HG02970 (cell line): ENCODE measurements around the gene TBC1D22A.

ENCODE experiments used
- ATAC-seq: cut with Tn5 transposase; IDR thresholded peaks from one replicate; pipeline ENCODE4 v1.9.1; 2021; ENCODE audit warnings: mild to moderate bottlenecking, moderate library complexity, moderate number of reproducible peaks; ENCODE audit not compliant: unreplicated experiment, low FRiP score

TBC1D22A gene

DNA sequence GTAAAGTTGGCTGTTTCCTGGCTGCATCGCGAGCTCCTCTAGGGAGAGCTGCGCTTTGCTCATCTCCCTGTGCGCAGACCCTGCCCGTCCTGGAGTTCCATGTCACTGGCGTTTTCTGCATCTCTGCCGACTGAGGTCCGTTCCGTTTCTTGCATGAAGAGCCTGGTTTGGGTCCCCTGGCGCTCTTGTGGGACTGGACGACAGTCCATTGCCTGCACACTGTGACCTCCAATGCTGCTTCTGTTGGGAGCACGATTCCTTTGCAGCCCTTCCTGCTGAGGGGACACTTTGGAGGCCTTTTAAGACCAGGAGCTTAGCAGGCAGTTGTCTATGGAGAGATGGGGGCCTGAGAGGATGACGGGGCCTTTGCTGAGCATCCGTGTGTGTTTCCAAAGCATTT, 90.3 kb downstream of the TBC1D22A start:
- ATAC-seq = no peak

DNA sequence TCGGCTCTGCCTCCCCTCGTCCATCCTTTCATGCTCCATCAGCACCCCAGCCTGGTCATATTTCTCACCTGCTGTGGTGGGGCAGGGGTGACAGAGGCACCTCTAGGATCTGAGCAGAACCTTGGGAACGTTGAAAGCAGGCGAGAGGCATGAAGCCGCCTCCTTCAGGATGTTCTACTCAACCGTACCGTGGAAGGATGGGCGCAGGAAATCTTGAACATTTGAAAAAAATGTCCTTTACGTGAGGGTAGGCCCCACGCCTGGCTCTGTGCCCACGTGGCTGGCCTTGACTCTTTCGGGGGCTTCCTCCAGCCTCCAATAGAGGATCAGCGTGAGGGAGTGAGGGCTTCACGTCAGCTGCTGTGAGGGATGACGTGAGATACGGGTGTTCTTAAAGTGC, 90.7 kb downstream of the TBC1D22A start:
- ATAC-seq = no peak

DNA sequence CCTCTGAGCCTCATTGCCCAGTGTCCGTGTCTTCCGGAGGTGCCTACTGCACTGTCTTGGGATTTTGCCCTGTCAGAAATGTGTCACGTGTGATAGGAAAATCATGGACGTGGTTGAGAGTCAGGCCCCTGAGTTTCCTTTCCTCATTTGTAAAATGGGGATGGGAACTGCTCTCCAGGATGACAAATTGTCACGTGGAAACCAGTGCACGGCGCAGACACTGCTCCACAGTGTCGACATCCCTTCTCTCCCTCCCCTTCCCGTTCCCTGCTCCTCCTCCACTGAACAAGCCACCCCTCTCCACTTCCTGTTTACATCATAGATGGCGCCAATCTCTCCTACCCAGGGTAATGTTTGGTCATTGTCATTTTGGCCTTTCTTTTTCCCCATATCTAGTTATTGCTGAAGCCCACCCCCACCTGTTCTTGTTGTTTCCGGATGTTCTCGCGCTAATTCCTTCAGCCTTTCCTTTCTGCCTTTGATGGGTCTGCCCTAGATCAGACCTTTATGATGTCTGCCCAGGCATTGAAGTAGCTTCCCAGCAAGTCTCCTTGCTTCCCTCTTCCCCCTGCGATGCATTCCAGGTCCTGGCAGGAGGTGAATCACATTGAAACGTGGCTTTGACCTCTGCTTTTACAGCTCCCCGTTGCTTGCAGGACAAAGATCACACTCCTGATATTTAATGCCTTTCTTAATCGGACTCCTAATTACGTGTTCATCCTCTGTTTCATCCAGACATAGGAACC, 91.8 kb downstream of the TBC1D22A start:
- no peak for ATAC-seq

DNA sequence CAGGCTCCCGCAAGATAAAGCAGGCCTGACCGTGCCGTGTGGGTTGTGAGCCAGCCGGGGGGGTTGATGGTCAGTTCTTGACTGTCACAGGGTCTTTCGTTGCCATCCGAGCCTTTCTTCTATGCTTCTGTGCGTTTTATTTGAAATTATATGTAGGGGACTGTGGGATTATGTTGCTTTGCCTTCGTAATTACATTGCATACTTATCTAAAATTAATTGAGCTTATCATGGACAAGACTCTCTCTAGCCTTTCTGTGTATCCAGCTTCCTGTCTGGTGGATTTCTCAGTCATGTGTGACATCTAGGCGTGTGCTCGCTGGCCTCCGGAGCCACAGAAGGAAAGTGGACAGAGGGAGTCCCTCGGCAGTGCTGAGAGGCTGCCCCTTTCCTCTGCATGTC, 93.2 kb downstream of the TBC1D22A start:
- no peak for ATAC-seq

DNA sequence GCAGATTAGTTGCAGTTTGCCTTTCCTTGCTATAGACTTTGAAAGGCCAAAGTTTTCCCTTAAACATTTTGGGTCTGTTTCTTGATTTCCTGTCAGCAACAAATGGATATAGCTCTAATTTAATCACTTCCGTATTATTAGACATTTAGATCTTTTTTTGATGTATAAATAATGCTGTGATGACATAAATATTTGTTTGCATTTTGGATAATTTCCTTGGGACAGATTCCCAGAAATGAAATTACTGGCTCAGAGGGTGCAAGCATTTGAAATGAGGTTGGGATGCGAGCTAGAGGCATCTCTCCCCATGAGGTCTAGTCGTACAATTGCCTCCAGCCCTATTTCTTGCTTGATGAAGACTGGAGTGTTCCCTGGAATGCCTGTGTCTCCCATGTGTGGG, 94.2 kb downstream of the TBC1D22A start:
- no peak for ATAC-seq

DNA sequence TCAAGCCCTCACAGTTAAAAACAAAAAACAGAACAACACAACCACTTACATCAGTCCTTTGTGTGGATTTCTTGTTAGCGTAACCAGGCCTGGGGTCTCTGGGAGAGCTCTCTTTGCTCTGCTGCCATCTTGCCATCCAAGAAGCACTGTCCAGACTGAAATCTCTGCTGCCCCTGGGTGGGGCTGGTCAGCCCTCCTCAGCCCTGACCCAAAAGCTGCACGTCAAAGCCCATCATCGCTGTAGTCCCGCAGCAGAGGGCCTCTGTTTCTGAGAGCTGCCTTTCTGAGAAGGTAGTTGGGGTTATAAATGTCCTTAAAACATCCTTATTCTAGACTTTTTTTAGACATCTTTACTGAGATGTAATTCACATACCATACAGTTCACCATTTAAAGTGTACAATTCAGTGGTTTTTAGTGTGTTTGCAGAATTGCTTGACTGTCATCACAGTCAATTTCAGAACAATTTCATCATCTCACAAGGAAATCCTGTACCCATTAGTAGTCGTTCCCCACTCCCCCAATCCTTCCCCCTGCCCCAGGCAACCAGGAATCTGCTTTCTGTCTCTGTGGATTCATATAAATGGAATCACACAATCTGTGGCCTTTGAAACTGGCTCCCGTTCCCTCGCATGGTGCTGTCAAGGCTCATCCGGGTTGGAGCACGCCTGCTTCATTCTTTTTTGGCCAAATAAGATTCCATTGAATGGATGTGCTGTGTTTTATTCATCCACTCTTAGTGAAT, 94.9 kb downstream of the TBC1D22A start:
- no peak for ATAC-seq

DNA sequence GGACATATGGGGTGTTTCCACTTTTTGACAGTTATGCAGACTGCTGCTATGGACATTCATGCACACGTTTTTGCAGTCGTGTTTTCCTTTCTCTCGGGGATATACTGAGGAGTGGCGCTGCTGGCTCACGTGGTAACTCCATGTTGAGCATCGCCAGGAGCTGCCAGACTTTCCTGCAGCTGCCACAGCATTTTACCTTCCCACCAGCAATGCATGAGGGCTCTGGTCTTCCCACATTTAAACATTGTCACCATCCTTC, 95.4 kb downstream of the TBC1D22A start:
- no peak for ATAC-seq

DNA sequence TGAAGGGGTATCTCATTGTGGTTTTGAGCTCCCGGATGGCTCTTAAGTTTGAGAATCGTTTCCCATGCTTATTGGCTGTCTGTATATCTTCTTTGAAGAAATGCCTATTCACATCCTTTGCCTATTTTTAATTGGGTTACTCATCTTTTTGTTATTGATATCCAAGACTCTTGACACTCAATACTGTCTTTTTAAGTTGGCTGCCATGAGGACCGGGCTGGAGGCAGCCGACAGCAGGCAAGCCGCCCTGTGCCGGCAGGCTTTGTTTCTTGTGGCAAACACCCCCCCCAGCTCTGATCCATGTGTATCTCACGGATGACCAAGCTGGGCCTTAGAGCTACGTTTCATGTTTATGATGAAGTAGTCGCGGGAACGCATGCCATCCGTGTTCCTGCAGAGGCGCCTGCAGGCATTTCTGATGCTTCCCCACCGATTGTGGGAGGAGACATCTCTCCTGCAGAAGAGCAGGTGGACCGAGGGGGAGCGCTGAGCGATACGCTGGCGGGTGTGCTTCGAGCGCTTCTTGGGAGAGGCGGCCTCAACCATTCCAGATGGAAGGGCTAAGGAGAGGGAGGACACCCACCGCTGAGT, 95.8 kb downstream of the TBC1D22A start:
- ATAC-seq = no peak

DNA sequence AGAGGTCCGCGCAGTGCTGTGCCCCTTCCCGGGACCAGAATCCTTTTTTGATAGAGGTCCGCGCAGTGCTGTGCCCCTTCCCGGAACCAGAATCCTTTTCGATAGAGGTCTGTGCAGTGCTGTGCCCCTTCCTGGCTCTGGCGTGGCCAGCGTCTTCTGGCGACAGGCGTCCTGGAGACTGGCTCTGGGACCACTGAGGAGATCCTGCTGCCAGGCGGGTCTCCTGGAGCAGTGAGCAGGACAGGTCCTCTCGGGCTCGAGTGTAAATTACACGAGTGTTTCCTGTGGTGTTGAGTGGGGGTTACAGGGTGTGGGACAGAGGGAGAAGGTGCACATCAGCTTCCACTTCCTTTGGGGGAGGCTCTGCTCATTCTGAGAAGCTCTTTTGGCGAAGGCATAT, 98.1 kb downstream of the TBC1D22A start:
- no peak for ATAC-seq

DNA sequence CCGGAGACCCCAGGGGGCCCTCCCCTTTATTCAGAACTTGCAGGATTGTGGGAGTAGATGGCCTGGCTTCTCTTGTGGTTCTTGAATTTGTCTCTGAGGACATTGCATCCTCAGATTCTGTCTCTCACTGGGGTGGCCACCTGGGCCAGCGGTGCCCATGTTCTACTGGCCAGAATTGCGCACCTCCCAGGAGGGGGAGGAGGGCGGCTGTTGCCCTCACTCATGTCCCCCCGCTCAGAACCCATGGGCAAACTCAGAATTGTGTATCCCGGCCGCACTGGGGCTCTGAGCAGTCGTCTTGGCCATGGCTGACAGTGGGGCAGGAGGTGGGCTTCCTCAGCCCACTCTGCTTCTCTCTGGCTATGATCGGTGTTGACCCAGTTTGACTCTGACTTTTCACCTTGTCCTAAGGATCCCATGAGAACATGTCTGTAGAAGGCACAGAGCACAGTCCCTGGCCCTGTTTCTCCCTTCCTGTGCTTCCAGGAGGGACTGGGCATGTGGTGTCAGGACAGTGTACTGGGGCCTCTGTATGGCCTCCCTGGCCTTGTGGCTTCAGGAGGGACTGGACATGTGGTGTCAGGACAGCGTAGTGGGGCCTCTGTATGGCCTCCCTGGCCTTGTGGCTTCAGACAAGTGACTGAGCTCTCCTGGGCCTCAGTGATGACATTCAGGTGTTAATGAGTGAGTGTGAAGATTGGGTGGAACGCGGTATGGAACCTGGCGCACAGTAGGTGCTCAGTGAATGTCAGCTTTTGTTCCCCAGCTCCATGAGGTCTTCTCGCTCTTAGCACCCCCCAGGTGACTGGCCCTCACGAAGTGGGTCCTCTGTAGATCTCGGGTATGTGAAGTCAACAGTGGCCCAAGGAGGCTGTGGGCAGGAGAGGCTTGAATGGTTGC, 99.3 kb downstream of the TBC1D22A start:
- no peak for ATAC-seq

DNA sequence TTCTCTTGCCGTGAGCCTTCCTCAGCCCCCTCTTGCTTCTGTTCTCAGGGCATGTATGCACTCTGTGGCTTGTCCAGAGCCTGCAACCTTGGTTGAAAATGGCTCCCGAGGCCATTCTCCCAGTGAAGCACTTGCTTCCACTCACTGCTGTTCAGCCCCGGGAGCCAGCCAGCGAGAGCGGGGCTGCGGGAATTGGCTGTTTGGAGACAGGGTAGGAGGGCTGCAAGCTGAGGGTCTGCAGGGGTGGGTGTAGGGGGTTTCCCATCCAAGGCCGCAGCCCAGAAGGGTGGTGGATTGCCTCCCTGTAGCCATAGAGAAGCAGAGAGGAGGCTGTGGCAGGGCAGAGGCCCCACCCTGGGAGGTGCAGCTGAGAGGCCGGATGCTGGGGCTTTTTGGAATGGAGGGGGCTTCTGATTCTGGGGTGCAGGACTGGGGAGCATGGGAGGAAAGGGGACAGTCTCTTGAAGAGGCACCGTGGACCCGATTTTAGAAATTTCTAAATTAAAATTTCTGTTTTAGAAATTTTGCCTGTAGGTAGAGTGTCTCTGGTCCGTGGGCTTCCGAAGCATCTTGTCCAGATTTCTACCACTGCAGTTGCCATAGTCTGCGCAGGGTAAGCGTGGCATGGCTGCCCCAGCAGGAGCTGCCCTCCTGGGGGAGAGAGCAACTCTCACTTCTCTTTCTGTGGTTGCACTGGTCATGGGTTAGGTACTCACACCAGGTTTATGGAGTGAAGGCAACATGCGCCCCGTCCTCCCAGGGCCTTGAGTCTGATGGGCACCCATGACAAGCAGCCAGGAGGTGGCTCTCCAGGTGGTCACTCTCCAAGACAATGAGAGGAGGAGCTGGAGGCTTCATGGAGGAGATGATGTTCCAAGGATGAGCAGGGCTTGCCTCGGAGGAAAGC, 100.2 kb downstream of the TBC1D22A start:
- no peak for ATAC-seq

DNA sequence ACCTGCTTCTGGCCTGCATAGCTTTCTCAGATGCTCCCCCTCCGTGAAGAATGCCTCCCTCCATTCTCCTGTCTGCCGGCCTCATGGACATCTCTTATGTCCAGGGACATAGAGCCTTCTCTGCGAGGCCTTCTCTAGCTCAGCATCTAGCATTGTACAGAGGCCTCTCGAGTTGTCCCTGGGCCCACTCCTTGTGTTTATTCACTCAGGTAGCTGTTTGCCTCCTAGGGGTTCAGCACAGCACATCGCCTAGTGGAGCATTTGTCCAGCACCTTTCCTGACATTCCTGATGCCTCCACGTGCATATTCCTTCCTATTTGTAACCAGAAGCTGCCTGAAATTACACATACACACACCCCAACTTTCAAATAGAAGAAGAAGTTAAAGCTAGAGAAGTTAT, 101.3 kb downstream of the TBC1D22A start:
- no peak for ATAC-seq

DNA sequence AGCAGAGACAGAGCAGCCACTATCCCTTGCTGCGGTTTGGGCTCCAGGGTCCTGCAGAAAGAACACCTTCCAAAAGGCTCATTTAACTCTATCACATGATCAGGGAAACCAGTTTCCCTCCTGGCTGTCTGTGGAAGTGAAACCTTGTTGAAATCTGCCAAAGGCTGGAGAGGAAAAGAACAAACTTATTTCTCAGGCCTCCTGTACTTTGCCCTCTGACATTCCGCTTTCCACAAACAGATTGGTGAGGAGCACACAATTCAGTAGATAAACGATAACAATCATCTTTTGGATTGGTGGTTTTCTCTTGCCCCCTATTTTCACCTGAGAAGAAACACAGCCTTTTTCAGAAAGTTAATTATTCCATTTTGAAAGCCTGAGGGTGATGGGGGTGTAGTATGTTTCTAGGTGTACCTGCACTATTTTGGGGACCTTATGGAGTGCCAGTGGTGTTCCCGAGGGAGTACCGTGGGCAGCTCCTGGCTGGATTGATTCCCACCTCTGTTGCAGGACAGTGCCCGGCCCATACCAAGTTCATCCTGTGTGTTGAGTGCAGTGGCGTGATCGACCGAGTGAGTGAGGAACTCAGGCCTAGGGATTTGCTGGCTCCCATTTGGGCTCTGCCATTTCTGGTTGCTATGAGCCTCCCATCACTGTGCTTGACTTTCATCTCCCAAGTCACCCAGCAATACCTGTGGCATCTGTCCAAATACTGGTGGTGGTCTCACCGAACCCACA, 102.0 kb downstream of the TBC1D22A start:
- ATAC-seq = no peak

DNA sequence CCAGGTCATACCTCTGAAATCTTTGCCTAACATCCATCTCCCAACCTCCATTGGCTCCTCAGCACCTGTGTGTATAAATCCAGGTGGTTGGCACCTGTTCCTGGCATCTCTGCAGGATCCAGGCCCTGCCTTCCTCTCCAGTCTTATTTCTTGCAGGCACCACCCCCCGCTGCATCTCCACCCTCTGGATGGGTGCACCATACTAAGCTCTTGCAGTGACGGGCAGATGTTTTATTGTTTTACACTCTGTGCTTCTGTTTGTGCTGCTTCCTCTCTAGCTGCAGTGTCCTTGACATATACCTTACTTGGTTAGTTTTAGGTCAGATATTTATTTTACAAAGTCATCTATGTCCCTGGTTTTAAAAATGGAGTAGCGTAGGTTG, 102.6 kb downstream of the TBC1D22A start:
- no peak for ATAC-seq

DNA sequence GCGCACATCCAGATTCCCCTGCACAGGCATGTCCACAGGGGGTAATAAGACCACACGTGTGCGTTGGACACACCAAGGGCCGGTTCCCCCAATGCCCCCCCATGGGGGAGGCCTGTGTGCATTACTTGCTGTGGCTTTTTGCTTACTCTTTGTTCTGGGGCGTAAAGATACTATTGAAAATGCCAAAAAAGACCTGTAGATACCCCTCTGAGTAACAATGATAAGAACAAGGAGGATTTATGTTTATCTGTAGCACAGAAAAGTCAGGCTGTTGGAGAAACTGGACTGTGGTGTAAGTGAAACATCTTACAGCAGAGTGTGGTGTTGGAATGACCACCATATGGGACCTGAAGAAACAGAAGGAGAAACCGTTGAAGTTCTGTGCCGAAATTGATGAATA, 103.2 kb downstream of the TBC1D22A start:
- ATAC-seq = no peak

DNA sequence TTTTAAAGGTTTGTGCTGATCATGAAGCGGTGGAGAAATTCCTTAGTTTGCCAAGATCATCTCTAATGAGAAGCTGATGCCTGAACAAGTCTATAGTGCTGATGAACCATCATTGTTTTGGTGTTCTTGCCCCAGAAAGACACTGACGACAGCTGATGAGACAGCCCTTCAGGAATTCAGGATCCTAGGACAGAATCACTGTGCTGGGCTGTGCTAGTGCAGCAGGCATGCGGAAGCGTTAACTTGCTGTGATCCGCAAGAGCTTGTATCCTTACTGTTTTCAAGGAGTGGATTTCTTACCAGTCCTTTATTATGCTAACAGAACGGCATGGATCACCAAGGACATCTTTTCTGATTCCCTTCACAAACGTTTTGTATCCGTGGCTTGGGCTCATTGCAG, 104.1 kb downstream of the TBC1D22A start:
- no peak for ATAC-seq

DNA sequence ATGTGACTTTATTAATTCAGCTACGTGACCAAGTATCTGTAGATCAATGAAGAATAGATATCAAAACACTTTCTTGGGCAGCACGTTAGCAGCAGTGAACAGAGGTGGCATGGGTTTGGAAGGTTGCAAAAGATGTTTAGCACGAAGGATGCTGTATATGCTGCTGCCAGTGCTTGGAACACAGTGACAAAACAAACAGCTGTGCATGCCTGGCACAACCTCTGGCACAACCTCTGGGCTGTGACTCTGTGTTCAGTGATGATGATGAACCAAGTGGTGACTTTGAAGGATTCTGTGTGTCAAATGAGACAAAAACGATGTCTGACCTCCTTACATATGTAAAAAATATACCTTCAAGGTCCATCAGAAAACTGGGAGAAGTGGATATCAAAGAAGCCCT, 104.7 kb downstream of the TBC1D22A start:
- ATAC-seq = no peak

DNA sequence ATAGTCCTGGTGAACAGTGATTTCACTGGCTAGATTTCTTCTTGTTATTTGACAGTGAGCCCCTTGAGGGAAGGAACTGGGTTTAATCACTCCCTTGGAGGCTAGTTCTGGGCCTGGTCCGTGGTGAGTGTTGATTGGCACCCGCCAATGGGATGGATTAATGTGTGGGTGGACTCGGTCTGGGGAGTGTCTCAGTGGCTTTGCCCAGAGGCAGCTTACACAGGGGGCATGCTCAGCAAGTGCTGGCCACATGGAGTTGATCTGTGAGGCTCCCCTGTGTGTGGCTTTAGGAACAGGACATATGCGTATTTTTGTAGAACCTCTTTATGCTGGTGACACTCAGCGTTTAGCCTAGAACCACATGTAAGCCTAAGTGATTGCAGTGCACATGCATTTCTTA, 106.9 kb downstream of the TBC1D22A start:
- ATAC-seq = no peak

DNA sequence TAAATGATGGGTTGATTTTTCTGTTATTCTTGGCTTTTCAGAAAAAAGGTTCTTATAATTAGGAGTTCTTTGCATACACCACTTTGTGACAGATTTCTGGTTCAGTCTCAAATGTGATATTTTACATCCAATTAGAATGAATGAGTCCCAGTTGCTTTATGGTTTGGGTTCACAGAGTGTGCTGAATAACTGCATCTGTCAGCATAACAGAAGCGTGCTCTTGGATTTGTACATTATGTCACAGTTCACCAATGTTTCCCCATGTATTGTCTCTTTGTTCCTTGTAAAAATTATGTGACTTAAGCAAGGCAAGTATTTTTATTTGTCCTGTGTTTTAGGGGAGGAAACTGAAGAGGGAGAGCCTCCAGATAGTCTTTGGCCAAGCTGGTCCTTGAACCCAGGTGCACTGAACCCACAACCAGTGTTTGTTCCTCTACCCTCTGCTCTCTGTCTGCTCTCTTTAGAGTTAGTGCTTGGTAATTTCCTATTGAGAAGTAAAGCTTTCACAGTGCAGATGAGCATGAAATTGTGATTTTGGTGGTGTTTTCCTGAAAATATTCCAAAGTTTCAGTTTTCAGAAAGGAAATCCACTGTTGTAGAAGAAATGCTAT, 107.5 kb downstream of the TBC1D22A start:
- no peak for ATAC-seq
